HepG2 (cell line): ENCODE data around the gene SPATA25. TPM values are rescaled to one million over a fixed set of nuclear protein-coding genes. Genes with fewer than 3 reads are reported as not detected.

Source experiments
- ATAC-seq: fragments of 200-7000 bp; cut with Tn5 transposase; 3 replicates; pipeline ENCODE4 v1.9.1; 2020; ENCODE audit warnings: mild to moderate bottlenecking, moderate library complexity
- BruUV-seq: library from RNA; stranded (reverse); fragments of 400-500 nt; replicated peaks from 2 replicates; lab custom pipeline; 2021; lab: Mats Ljungman, UMichigan
- CTCF ChIA-PET: fragments of 300-600 bp; formaldehyde crosslinking; extraction: SDS; loops from one replicate; lab custom pipeline; 2021; ENCODE audit warnings: low total read pairs, inconsistent platforms, low intra/inter-chr PET ratio; lab: Yijun Ruan, JAX
- POLR2A ChIA-PET: fragments of 350-600 bp; sonication (Branson Sonifier 250); formaldehyde crosslinking; loops from one replicate; lab custom pipeline; 2020; ENCODE audit warnings: antibody characterized with exemption, inconsistent platforms; lab: Yijun Ruan, JAX
- DNase-seq: peaks from one replicate; pipeline ENCODE4 v3.0.0-alpha.2; 2015; ENCODE audit warnings: low spot score
- FAIRE-seq: peaks from 3 replicates; lab custom pipeline; 2011; peaks lifted over from hg19 to GRCh38; lab: Jason Lieb, UNC
- H2AFZ ChIP-seq: one replicate; pipeline ENCODE4 v1.6.1; 2011; ENCODE audit warnings: low read length, inconsistent platforms
- H3K27ac ChIP-seq: fragments of 300-600 bp; 3 replicates; pipeline ENCODE4 v1.8.0; 2011; ENCODE audit warnings: mixed run types, mild to moderate bottlenecking, mixed read lengths, low read length, inconsistent platforms; ENCODE audit not compliant: insufficient read depth; ENCODE audit errors: extremely low read length
- H3K27me3 ChIP-seq, 2 experiments: fragments of 200-600 bp in 1 of 2; 2 replicates in 1 of 2; 3 replicates in 1 of 2; pipeline versions ENCODE4 v1.6.0 to v1.8.0; 2011; ENCODE audit warnings: low read length in 2 of 2, mild to moderate bottlenecking in 2 of 2, moderate library complexity in 2 of 2, inconsistent platforms in 1 of 2; ENCODE audit not compliant: insufficient read depth in 2 of 2, control insufficient read depth in 1 of 2
- H3K36me3 ChIP-seq, 2 experiments: fragments of 200-600 bp in 1 of 2; replicated peaks in 1 of 2; 2 replicates in 1 of 2; 3 replicates in 1 of 2; pipeline versions ENCODE4 v1.5.1 to v1.8.0; 2011; ENCODE audit warnings: low read length in 2 of 2, inconsistent platforms in 1 of 2; ENCODE audit not compliant: insufficient read depth in 2 of 2, control insufficient read depth in 1 of 2
- H3K4me1 ChIP-seq: 2 replicates; pipeline ENCODE4 v1.5.1; 2012; ENCODE audit warnings: low read length, inconsistent platforms; ENCODE audit not compliant: insufficient read depth
- H3K4me2 ChIP-seq: 2 replicates; pipeline ENCODE4 v1.6.0; 2011; ENCODE audit warnings: low read depth, low read length, inconsistent platforms
- H3K4me3 ChIP-seq, 3 experiments: fragments of 200-600 bp in 1 of 3; sonication (generic), shearing (Covaris generic) in 1 of 3; replicated peaks in 1 of 3; 2 replicates each; pipeline ENCODE4 v1.5.1; 2011 to 2016; ENCODE audit warnings: low read length in 3 of 3, inconsistent platforms in 2 of 3, low read depth in 2 of 3, mild to moderate bottlenecking in 2 of 3, control low read depth in 1 of 3, mixed read lengths in 1 of 3; ENCODE audit not compliant: insufficient read depth in 1 of 3
- H3K79me2 ChIP-seq: one replicate; pipeline ENCODE4 v1.6.1; 2011; ENCODE audit warnings: low read length, inconsistent platforms; ENCODE audit not compliant: insufficient read depth
- H3K9ac ChIP-seq: 2 replicates; pipeline ENCODE4 v1.6.0; 2011; ENCODE audit warnings: mild to moderate bottlenecking, low read depth, low read length, inconsistent platforms; ENCODE audit not compliant: insufficient read depth
- H3K9me3 ChIP-seq: 2 replicates; pipeline ENCODE4 v1.5.1; 2012; ENCODE audit warnings: mild to moderate bottlenecking, low read length
- H4K20me1 ChIP-seq: 2 replicates; pipeline ENCODE4 v1.6.0; 2011; ENCODE audit warnings: inconsistent platforms, mild to moderate bottlenecking, low read length, moderate library complexity; ENCODE audit not compliant: insufficient read depth
- AGO1 ChIP-seq: fragments of 200-400 bp; formaldehyde crosslinking; IDR thresholded peaks from 2 replicates; pipeline ENCODE4 v1.6.1; 2017; ENCODE audit warnings: mild to moderate bottlenecking, low read depth, low read length, moderate library complexity; ENCODE audit not compliant: poor library complexity, severe bottlenecking
- AGO2 ChIP-seq: fragments of 200-400 bp; formaldehyde crosslinking; optimal IDR thresholded peaks from 2 replicates; pipeline ENCODE3; 2017; ENCODE audit warnings: mild to moderate bottlenecking, low read depth, low read length, moderate library complexity
- DMTF1 ChIP-seq: sonication (generic); formaldehyde crosslinking; IDR thresholded peaks from 2 replicates; pipeline ENCODE4 v1.4.0; 2020; ENCODE audit warnings: mild to moderate bottlenecking, missing genetic modification reagents
- NR2F1 ChIP-seq, 2 experiments: fragments of 450-650 bp in 1 of 2; formaldehyde crosslinking in 1 of 2; IDR thresholded peaks; 2 replicates each; pipeline versions ENCODE4 v1.5.0 to v1.6.1; 2016 to 2020; ENCODE audit warnings: mild to moderate bottlenecking in 1 of 2, missing compliant biosample characterization in 1 of 2, missing genetic modification reagents in 1 of 2, moderate library complexity in 1 of 2
- POLR2A ChIP-seq, 2 experiments: IDR thresholded peaks; 2 replicates each; pipeline ENCODE4 v1.6.1; 2011; ENCODE audit warnings: low read depth in 2 of 2, low read length in 2 of 2, mild to moderate bottlenecking in 1 of 2, moderate library complexity in 1 of 2; ENCODE audit not compliant: insufficient read depth in 1 of 2
- TARDBP ChIP-seq: sonication (generic); formaldehyde crosslinking; IDR thresholded peaks from 2 replicates; pipeline ENCODE4 v1.8.0; 2022; ENCODE audit warnings: mild to moderate bottlenecking, missing genetic modification reagents
- ZNF768 ChIP-seq: sonication (generic); formaldehyde crosslinking; IDR thresholded peaks from 2 replicates; pipeline ENCODE4 v1.4.0; 2020; ENCODE audit warnings: missing genetic modification reagents
- WGBS: methylation state at CpG from one replicate; pipeline ENCODE4 v1.1.6; 2017; ENCODE audit warnings: low lambda C conversion rate; 5-methylcytosine and 5-hydroxymethylcytosine counted together
- in situ Hi-C: cut with HindIII; loops from 2 replicates; pipeline ENCODE4 v1.10.0; 2017; ENCODE audit warnings: low pct_unique_long_range_greater_than_20kb; ENCODE audit not compliant: extremely low pct_ligation_motif_present
- intact Hi-C: fragments of 100-400 bp; cut with micrococcal nuclease; formaldehyde crosslinking; loops from one replicate; pipeline ENCODE4 v1.10.0; 2022; ENCODE audit not compliant: unreplicated experiment
- polyA plus RNA-seq, 8 experiments: library from polyadenylated mRNA; depleted of rRNA in 3 of 8; stranded (reverse) in 7 of 8; unstranded in 1 of 8; fragments of >200 nt; fragmentation: Illumina TruSeq in 4 of 8; extraction: Trizol in 4 of 8; gene quantifications; 2 replicates each; pipeline versions ENCODE4 v1.2.1 to v1.2.3, GENCODE V29; 2011 to 2016; ENCODE audit warnings: low read depth in 4 of 8, missing spikeins in 1 of 8, mixed read lengths in 1 of 8; ENCODE audit not compliant: insufficient read depth in 1 of 8
- total RNA-seq, 5 experiments: library from RNA; depleted of rRNA; stranded (reverse); fragments of >200 nt; fragmentation: Illumina TruSeq; extraction: Trizol; gene quantifications; 2 replicates each; pipeline ENCODE4 v1.2.3, GENCODE V29; 2016; ENCODE audit warnings: low read depth in 1 of 5

The SPATA25 gene
- total and polyA plus RNA-seq, 2 of the 13 experiments (the other 11 are each of a cell fraction or from before 2014, with no cell fraction given): 4.8 to 7.6 TPM

GRCh38 chr20:45894797-45895196 is 7.4 kb upstream of the SPATA25 start:
- FAIRE-seq (no peak), ATAC-seq (no peak), DNase-seq (no peak)
- no peaks in the 10 kb centered on the region for H3K9me3 ChIP-seq
- no peaks in the 10 kb centered on the region for H3K27me3 ChIP-seq
- H3K79me2 ChIP-seq: peaks cover 23% of the 10 kb centered on the region
- H3K36me3 ChIP-seq: peaks cover 51 to 63% of the 10 kb centered on the region in 2 experiments
- no peak overlapping the region for H3K4me2 ChIP-seq
- peaks cover 26% of the 10 kb centered on the region for H3K4me1 ChIP-seq
- TF ChIP-seq NR2F1 (CRISPR knock-in tag; IDR thresholded peaks at IDR 0.05) (no peak), ZNF768 (0 out of 2 replicates have a peak, but pooled peaks have one; percentile 10), POLR2A (IDR thresholded peaks at IDR 0.05; ENCODE audit: insufficient read depth in 1 of 2, low read depth in 2 of 2, low read length in 2 of 2) (peak; percentile 20 to 45; a peak in 1 of 4 replicates), DMTF1 (no peak), TARDBP (no peak), AGO2 (peak; percentile 93), AGO1 (peak; percentile 44)
- 77% methylated on average over 6 of the region's 12 CpGs for WGBS
- H3K9ac ChIP-seq: no peak overlapping the region
- no peaks in the 10 kb centered on the region for H4K20me1 ChIP-seq
- ChIA-PET CTCF (no interaction called here), POLR2A (interaction anchor here (7.3 to 8.1 kb wide), 3 partner anchors 13 to 32 kb away, joined by 74 to 164 read pairs (median 100); partner anchors contain the start of gene PLTP)
- intact Hi-C loops (no loop called here), in situ Hi-C loops (loop anchor here (5.0 kb wide), 2 partner anchors 38 to 68 kb away; partner anchors contain the start of gene PCIF1)
- H3K4me3 ChIP-seq: no peak overlapping the region
- no peak overlapping the region for H3K27ac ChIP-seq
- no TSS peak for BruUV-seq
- no peak overlapping the region for H2AFZ ChIP-seq
